ENCODE measurements around the gene DHRS4.
"Not testable (repeated sequence)": the region's sequence is repeated elsewhere in the genome, so short reads cannot be mapped to it uniquely, and the experiment has no call there.

DNA sequence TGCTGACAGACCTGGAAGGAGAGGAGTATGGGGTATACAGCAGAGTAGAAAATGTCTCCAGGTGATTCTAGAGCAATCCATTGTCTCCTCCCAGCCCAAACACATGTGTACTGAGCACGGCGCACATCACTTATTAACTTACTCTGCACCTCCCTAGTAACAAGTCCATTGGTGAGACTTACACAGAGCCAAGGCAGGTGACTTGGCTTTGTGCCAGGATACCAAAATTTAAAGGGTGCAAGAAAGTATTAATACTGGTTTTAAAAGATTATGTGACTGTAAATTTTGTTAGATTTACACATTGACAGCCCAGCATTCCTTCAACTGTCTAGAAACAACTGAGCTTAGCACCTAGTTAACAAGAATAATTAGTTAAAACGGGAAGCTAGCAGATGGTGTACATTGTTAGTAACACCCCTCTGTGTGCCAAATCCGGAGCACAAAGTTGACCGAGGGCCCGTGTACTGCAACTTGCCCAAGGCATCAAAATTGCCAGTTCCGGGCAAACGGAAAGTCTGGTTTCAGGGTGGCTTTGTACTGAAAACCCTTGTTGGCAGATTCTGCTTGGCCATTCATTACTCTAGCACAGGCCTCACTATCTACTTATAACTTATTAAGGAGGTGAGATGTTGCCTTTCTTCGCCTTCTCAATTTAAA is 4.5 kb downstream of the DHRS4 start:
- TF ChIP-seq, protein P1, sequence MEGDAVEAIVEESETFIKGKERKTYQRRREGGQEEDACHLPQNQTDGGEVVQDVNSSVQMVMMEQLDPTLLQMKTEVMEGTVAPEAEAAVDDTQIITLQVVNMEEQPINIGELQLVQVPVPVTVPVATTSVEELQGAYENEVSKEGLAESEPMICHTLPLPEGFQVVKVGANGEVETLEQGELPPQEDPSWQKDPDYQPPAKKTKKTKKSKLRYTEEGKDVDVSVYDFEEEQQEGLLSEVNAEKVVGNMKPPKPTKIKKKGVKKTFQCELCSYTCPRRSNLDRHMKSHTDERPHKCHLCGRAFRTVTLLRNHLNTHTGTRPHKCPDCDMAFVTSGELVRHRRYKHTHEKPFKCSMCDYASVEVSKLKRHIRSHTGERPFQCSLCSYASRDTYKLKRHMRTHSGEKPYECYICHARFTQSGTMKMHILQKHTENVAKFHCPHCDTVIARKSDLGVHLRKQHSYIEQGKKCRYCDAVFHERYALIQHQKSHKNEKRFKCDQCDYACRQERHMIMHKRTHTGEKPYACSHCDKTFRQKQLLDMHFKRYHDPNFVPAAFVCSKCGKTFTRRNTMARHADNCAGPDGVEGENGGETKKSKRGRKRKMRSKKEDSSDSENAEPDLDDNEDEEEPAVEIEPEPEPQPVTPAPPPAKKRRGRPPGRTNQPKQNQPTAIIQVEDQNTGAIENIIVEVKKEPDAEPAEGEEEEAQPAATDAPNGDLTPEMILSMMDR (IDR thresholded peaks at IDR 0.05): not testable (repeated sequence)
- TF ChIP-seq POLR2A (IDR thresholded peaks at IDR 0.05): not testable (repeated sequence)
